ENCODE measurements around the gene LIMS1. TPM values are rescaled to one million over a fixed set of nuclear protein-coding genes. Genes with fewer than 3 reads are reported as not detected.
"Not testable (repeated sequence)": the region's sequence is repeated elsewhere in the genome, so short reads cannot be mapped to it uniquely, and the experiment has no call there.

The LIMS1 gene
- total RNA-seq, 2 donors from 2014 or later, result 59.8 to 65.2 TPM

GRCh38 chr2:108575132-108575966, 41.1 kb downstream of the LIMS1 start:
- ATAC-seq, result no peak
- intact Hi-C loops (cut with DNase I), result loop anchor here in 1 of 2 donors (5.0 kb wide), 1 partner anchor 33 kb away; no protein-coding TSS in a partner anchor
- no peak for DNase-seq

GRCh38 chr2:108577099-108577498, 42.8 kb downstream of the LIMS1 start:
- ATAC-seq (no peak), DNase-seq (no peak)
- intact Hi-C loops (cut with DNase I), result loop anchor here in 1 of 2 donors (5.0 kb wide), 1 partner anchor 35 kb away; no protein-coding TSS in a partner anchor

- DNase-seq, result peak; percentile 67
Observed at GRCh38 chr2:108579623-108580022, 45.4 kb downstream of the LIMS1 start.

GRCh38 chr2:108580050-108580449, 45.8 kb downstream of the LIMS1 start:
- intact Hi-C loops (cut with DNase I), result loop anchor here (2.0 to 10.0 kb wide), 3 partner anchors 45 to 229 kb away; partner anchors contain the start of gene LIMS1 (in 1 of the 2)
- DNase-seq, result no peak
- no peak for ATAC-seq

More at GRCh38 chr2:108579623-108580022, 45.4 kb downstream of the LIMS1 start:
- intact Hi-C loops (cut with DNase I), result loop anchor here (2.0 to 10.0 kb wide), 4 partner anchors 37 to 229 kb away; partner anchors contain the start of gene LIMS1 (in 1 of the 2)
- ATAC-seq, result peak; percentile 76 to 78

GRCh38 chr2:108583903-108584520, 49.7 kb downstream of the LIMS1 start:
- intact Hi-C loops (cut with DNase I), result loop anchor here in 1 of 2 donors (5.0 to 10.0 kb wide), 2 partner anchors 49 to 232 kb away; partner anchors contain the start of gene LIMS1
- peak; percentile 72 to 73 for ATAC-seq
- peak; percentile 58 for DNase-seq

GRCh38 chr2:108585436-108585835, 51.2 kb downstream of the LIMS1 start:
- intact Hi-C loops (cut with DNase I), result loop anchor here in 1 of 2 donors (10.0 kb wide), 1 partner anchor 51 kb away; the partner anchor contains the start of gene LIMS1
- DNase-seq, result no peak
- ATAC-seq, result peak in 1 of 2 donors; percentile 45

GRCh38 chr2:108586116-108586515, 51.8 kb downstream of the LIMS1 start:
- ATAC-seq, result no peak
- intact Hi-C loops (cut with DNase I), result loop anchor here in 1 of 2 donors (10.0 kb wide), 1 partner anchor 51 kb away; the partner anchor contains the start of gene LIMS1
- DNase-seq, result no peak

- intact Hi-C loops (cut with DNase I), result loop anchor here in 1 of 2 donors (10.0 kb wide), 1 partner anchor 52 kb away; the partner anchor contains the start of gene LIMS1
- ATAC-seq, result peak in 1 of 2 donors; percentile 5
Observed at GRCh38 chr2:108586631-108587030, 52.4 kb downstream of the LIMS1 start.

GRCh38 chr2:108587621-108588020, 53.4 kb downstream of the LIMS1 start:
- DNase-seq (peak; percentile 63), ATAC-seq (peak; percentile 71 to 79)
- intact Hi-C loops (cut with DNase I), result loop anchor here in 1 of 2 donors (10.0 kb wide), 1 partner anchor 53 kb away; the partner anchor contains the start of gene LIMS1

More at GRCh38 chr2:108586631-108587030, 52.4 kb downstream of the LIMS1 start:
- no peak for DNase-seq

GRCh38 chr2:108588070-108588668, 53.9 kb downstream of the LIMS1 start:
- ATAC-seq (peak; percentile 23 to 32), DNase-seq (no peak)
- intact Hi-C loops (cut with DNase I), result loop anchor here in 1 of 2 donors (10.0 kb wide), 1 partner anchor 53 kb away; the partner anchor contains the start of gene LIMS1

GRCh38 chr2:108589372-108589771, 55.1 kb downstream of the LIMS1 start:
- intact Hi-C loops (cut with DNase I), result loop anchor here in 1 of 2 donors (10.0 kb wide), 1 partner anchor 55 kb away; the partner anchor contains the start of gene LIMS1
- ATAC-seq (no peak), DNase-seq (no peak)

GRCh38 chr2:108589781-108590180, 55.5 kb downstream of the LIMS1 start:
- DNase-seq, result no peak
- ATAC-seq, result no peak
- intact Hi-C loops (cut with DNase I), result loop anchor here in 1 of 2 donors (10.0 kb wide), 1 partner anchor 55 kb away; the partner anchor contains the start of gene LIMS1

- ATAC-seq (no peak), DNase-seq (no peak)
- intact Hi-C loops (cut with DNase I), result no loop called here
Observed at GRCh38 chr2:108591163-108591562, 56.9 kb downstream of the LIMS1 start.

- ATAC-seq, result peak; percentile 35 to 82
- no peak for DNase-seq
- intact Hi-C loops (cut with DNase I), result no loop called here
Observed at GRCh38 chr2:108593547-108594098, 59.4 kb downstream of the LIMS1 start.

GRCh38 chr2:108594132-108594981, 60.1 kb downstream of the LIMS1 start:
- peak; percentile 47 to 79 for ATAC-seq
- intact Hi-C loops (cut with DNase I), result no loop called here

GRCh38 chr2:108594982-108595464, 60.8 kb downstream of the LIMS1 start:
- ATAC-seq (peak; percentile 41 to 43), DNase-seq (no peak)
- intact Hi-C loops (cut with DNase I), result no loop called here

More at GRCh38 chr2:108594132-108594981, 60.1 kb downstream of the LIMS1 start:
- no peak for DNase-seq

GRCh38 chr2:108595771-108596170, 61.5 kb downstream of the LIMS1 start:
- intact Hi-C loops (cut with DNase I); ATAC-seq; DNase-seq: not testable (repeated sequence)
